GM10266 (cell line): Measurements from ENCODE around the gene THSD7A.

Source experiments
- DNase-seq: peaks from one replicate; pipeline ENCODE4 v3.0.0; 2012; ENCODE audit errors: extremely low spot score
- TF ChIP-seq, protein P1 (sequence below): IDR thresholded peaks from 2 replicates; pipeline ENCODE4 v1.5.1; 2012; ENCODE audit warnings: mild to moderate bottlenecking, low read depth; ENCODE audit not compliant: control insufficient read depth, insufficient read depth; ENCODE audit errors: missing control alignments

The THSD7A gene

DNA sequence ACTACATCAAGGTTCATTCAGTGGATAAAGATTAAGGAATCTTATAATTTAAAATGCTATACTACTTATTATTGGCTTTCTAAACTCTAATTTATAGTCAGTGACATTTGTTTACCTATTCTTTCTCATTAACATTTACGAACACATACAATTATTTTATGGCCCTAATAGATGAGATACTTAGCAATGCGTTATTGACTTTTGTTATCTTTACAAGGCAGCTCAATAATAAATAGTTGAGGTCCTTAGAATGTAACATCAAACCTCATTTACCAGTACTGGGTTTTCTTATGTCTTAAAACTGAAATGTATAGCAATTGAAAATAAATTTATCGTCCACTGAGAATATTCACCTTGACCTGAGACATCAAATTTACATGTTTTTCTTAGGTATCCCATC, 89.0 kb downstream of the THSD7A start:
- TF ChIP-seq, protein P1, sequence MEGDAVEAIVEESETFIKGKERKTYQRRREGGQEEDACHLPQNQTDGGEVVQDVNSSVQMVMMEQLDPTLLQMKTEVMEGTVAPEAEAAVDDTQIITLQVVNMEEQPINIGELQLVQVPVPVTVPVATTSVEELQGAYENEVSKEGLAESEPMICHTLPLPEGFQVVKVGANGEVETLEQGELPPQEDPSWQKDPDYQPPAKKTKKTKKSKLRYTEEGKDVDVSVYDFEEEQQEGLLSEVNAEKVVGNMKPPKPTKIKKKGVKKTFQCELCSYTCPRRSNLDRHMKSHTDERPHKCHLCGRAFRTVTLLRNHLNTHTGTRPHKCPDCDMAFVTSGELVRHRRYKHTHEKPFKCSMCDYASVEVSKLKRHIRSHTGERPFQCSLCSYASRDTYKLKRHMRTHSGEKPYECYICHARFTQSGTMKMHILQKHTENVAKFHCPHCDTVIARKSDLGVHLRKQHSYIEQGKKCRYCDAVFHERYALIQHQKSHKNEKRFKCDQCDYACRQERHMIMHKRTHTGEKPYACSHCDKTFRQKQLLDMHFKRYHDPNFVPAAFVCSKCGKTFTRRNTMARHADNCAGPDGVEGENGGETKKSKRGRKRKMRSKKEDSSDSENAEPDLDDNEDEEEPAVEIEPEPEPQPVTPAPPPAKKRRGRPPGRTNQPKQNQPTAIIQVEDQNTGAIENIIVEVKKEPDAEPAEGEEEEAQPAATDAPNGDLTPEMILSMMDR: no peak
- DNase-seq: no peak

DNA sequence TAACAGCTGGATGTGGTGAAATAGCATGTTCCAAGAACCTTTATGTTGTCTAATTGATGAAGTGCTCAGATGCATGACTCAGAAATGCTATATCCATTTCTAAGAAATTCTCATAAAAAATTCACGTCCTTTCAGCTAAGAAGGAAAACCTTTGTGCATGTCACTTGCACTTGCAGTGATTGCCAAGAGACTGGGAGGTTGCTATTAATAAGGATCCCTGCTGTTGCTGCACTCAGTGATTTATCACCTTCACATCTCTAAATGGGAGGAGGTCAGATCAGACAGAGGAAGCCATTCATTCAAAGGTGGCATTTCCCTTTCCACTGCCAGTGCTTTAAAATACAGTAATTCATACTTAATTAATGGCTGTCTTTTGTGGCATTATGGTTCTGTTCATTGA, 89.5 kb downstream of the THSD7A start:
- TF ChIP-seq, protein P1: no peak
- no peak for DNase-seq

DNA sequence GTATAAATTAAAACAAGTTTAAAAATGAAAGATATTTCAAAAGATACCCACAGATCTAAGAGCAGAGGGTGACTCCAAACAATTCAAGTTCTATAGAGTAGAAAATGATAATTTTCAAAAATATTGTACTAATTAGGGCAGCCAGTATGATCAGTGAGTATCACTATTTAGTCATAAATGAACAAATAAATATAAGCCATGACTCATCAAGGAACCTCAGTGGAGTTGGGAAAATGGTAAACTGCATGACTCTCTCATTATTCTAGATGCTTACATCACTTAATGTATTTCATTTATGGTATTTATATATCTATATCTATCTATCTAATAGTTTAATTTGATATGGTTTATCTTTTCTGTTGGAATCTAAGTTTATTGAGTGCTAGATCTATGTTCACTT, 94.3 kb downstream of the THSD7A start:
- DNase-seq: no peak
- TF ChIP-seq, protein P1: no peak

DNA sequence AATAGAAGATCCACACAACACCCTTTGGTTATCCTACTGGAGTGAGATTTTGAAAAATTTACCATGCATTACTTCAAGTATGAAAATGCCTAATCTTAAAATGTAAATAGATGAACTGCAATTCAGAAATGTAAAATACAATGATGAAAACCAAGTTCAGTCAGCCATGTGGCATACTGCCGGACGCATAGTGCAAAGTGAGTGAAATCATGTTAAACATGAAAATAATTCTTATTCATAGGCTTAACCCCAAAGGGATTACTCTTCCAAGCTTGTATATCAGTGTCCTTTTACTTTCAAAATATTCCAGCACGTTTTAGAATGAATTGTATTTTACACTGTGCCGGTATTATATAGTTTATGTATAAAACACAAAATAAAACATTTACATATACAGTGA, 99.8 kb downstream of the THSD7A start:
- TF ChIP-seq, protein P1: no peak
- DNase-seq: no peak

DNA sequence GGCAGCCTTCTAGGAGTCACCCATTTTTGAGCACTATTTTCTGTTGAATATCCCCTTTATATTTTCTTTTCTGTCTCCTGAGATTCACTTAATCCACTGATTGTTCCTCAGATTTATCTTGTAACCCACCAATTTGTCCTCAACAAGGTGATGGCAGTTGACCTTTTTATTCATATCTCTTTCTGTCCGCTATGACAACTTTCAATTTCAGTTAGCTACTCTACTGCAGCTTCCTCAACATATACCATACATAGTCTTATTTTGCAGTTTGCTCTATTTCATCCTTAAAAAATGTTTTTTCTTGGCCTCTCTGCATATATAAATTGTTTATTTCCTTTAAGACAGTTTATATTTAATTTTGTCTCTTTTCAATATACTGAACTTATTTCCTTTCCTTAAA, 101.3 kb downstream of the THSD7A start:
- TF ChIP-seq, protein P1: no peak
- no peak for DNase-seq

DNA sequence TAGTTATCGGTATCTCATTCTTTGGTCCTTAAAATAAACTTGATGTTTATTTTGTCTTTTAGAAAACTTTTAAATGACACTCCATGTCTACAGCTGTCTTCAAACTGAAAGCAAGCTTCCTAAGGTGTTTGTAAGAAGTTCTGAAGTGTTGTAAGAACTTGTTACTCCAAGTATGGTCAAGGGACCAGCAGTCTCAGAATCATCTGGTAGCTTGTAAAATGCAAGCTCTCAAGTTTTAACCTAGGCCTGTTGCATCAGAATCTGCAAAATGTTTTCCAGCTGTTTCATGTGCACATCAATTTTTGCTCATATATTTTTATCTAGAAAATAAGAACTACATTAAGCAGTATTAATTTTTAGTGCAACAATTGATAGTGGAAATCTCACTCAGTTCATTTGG, 104.1 kb downstream of the THSD7A start:
- TF ChIP-seq, protein P1: no peak
- no peak for DNase-seq

DNA sequence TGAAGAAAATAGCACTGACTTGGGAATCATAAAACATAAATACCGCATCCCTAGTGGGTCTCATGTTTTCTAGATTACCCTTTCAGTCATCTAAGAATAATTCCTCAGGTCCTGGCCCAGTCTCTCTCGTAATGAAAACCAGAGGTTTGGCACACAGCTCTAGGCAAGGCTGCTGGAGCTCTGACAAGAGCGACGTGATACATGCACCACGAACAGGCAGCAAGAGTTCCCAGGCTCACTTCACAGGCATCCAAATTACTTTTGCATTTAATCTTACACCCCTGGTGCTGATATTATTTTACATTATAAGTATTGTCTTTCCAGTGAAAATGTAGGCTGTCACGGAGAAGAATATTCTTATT, 105.2 kb downstream of the THSD7A start:
- TF ChIP-seq, protein P1: no peak
- no peak for DNase-seq
